GM19043 (cell line): Measurements from ENCODE around the gene SPON1.
"Not testable (repeated sequence)": the region's sequence is repeated elsewhere in the genome, so short reads cannot be mapped to it uniquely, and the experiment has no call there.

ENCODE experiments used
- ATAC-seq: cut with Tn5 transposase; IDR thresholded peaks from one replicate; pipeline ENCODE4 v1.9.1; 2021; ENCODE audit warnings: low read depth; ENCODE audit not compliant: unreplicated experiment

SPON1 gene

GRCh38 chr11:13972944-13973343 is 10.4 kb downstream of the SPON1 start:
- no peak for ATAC-seq

GRCh38 chr11:13974631-13975030 is 12.1 kb downstream of the SPON1 start:
- no peak for ATAC-seq

- ATAC-seq: no peak
Measured at GRCh38 chr11:13983081-13983751, 20.7 kb downstream of the SPON1 start.

GRCh38 chr11:13984616-13985450 is 22.3 kb downstream of the SPON1 start:
- no peak for ATAC-seq

GRCh38 chr11:13986695-13987094 is 24.2 kb downstream of the SPON1 start:
- not testable (repeated sequence) for ATAC-seq

- ATAC-seq: not testable (repeated sequence)
Measured at GRCh38 chr11:13992158-13992856, 29.8 kb downstream of the SPON1 start.

GRCh38 chr11:13993096-13993765 is 30.7 kb downstream of the SPON1 start:
- no peak for ATAC-seq

GRCh38 chr11:13997881-13998280 is 35.4 kb downstream of the SPON1 start:
- no peak for ATAC-seq

GRCh38 chr11:13999704-14000103 is 37.2 kb downstream of the SPON1 start:
- no peak for ATAC-seq

- ATAC-seq: no peak
Measured at GRCh38 chr11:14001597-14001996, 39.1 kb downstream of the SPON1 start.

GRCh38 chr11:14007566-14007965 is 45.0 kb downstream of the SPON1 start:
- ATAC-seq: no peak

- ATAC-seq: no peak
Measured at GRCh38 chr11:14010665-14011064, 48.1 kb downstream of the SPON1 start.

GRCh38 chr11:14012846-14013245 is 50.3 kb downstream of the SPON1 start:
- no peak for ATAC-seq

GRCh38 chr11:14015711-14016110 is 53.2 kb downstream of the SPON1 start:
- no peak for ATAC-seq

GRCh38 chr11:14018441-14018840 is 55.9 kb downstream of the SPON1 start:
- no peak for ATAC-seq

GRCh38 chr11:14021738-14022137 is 59.2 kb downstream of the SPON1 start:
- ATAC-seq: no peak

- ATAC-seq: no peak
Measured at GRCh38 chr11:14022251-14022650, 59.7 kb downstream of the SPON1 start.

- no peak for ATAC-seq
Measured at GRCh38 chr11:14022821-14023220, 60.3 kb downstream of the SPON1 start.

GRCh38 chr11:14026961-14027360 is 64.4 kb downstream of the SPON1 start:
- ATAC-seq: no peak

- ATAC-seq: no peak
Measured at GRCh38 chr11:14027525-14027924, 65.0 kb downstream of the SPON1 start.

- no peak for ATAC-seq
Measured at GRCh38 chr11:14029440-14029839, 66.9 kb downstream of the SPON1 start.
